Right renal pelvis (tissue), 4 donors: ENCODE measurements around the gene PRKCA. TPM values are rescaled to one million over a fixed set of nuclear protein-coding genes. Genes with fewer than 3 reads are reported as not detected.
"Not testable (repeated sequence)": the region's sequence is repeated elsewhere in the genome, so short reads cannot be mapped to it uniquely, and the experiment has no call there.

ENCODE experiments used
- DNase-seq, 4 donors: peaks; one replicate each; pipeline ENCODE4 v3.0.0-alpha.2; 2013; ENCODE audit warnings: low read depth in 4 of 4, low spot score in 3 of 4, missing footprints in 1 of 4
- polyA plus RNA-seq, 4 donors: library from polyadenylated mRNA; unstranded; fragments of 120-200 nt; gene quantifications; one replicate each; pipeline ENCODE4 v1.2.1, GENCODE V29; 2013; ENCODE audit not compliant: insufficient read length in 4 of 4

PRKCA gene
- polyA plus RNA-seq, 4 donors = 20.9 to 25.9 (median 24.5) TPM

DNA sequence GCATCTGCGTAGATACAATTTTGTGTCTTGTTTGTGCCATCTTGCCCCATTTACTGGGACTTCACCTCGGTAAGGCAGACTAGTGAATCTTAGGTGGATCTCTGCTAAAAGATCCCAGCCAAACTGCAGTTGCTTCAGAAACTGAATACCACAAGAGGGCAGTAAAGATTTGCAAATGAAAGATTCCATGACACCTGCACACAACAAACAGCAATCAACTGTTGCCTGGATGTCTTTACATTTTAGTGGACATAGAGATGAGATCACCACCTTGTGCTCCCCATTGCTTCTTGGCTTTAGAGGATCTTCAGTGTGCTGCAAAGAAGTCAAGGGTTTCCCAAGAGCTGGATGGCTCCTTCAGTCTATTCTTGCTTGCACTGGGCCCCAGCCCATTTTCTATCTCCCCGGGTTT lies 413.3 kb downstream of the PRKCA start:
- DNase-seq = peak in 2 of 4 donors; percentile 40 to 52

DNA sequence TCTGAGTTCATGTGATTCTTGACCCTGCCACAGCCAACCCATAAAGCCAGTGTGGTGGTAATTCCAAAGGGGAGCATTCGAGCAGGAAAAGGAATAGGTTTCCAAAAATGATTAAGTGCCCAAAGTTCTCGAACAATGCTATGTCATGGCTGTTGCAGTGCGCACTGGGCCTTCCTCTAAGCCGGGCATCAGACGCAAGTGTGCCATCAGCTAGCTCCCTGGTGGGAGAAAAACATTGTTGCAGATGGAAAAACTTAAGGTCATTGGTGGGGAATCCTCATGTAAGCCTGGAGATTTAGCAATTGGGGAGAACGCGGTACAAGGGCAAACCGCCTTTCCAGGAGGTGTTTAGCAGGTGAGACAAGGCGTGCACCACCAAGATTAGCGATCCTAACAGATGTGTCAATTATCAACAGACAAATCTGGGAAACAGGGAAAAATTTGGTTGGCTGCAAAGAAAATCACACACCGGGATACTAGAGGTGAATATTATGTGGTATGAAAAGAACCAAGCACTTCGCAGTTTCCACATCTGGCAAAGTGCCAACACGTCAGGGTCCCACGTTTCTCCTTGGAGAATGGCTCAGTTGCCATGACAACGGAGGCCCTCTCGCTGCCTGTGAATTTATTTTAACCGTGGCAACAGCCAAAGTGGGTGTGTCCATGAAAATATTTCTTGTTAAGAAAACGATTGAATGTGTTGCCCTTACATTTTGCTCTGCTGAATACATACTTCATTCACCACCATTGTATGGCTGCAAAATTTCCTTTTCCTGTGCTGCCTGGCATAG lies 414.0 kb downstream of the PRKCA start:
- DNase-seq = peak in 1 of 4 donors; percentile 40

DNA sequence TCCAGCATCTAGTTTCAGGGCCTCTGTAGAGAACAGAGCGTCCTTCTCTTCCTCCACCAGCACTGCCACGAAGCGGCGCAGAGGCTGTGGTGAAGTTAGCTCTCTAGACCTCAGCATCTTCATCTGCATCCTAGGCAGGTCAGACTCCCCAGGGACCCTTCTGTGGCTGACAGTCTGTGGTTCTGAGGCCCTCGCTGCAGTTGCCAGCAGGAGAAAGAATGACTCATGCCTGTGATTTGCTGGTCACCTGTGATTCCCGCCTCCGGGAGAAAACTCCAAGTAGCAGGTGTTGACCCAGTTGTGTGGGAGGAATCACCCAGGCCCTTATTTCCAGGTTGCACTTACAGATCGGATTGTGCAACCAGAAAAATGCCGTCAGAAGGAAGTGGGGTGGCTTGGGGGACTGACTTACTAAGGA lies 415.2 kb downstream of the PRKCA start:
- no peak for DNase-seq

DNA sequence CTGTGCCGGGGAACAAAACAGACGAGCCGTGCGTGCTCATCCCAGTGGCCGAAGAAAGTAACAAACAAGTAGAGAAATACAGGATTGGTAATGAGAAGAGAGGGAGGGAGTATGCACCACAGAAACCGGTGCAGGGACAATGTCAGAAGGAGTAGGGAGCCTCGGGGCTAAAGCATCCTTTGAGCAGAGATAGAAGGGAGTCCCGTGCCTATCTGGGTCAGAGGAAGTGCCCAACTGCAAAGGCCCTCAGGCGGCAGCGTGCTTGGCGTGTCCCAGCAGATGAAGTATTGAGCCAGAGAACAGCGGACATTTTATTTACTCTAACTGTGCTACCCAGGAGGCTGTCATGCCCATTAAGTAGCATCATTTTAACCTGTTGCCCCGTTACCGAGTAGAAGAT lies 417.6 kb downstream of the PRKCA start:
- DNase-seq = no peak

DNA sequence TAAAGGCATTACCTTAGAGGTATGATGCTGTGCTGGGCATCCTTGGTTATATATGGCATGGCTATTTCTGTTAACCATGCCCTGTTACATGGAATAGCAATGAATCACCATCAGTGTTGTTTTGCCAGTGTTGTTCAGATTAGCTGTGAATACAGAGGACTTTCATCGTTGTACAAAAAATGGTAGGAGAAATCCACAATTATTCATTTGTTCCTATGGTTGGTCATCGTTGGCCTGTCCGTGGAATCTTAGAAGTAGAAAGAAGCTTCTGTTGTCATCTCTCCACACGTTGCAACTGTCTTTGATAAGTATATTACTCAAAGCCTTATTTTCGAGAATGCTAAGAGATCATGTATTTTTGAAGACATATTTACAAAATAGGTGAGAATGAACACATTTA lies 418.2 kb downstream of the PRKCA start:
- no peak for DNase-seq

DNA sequence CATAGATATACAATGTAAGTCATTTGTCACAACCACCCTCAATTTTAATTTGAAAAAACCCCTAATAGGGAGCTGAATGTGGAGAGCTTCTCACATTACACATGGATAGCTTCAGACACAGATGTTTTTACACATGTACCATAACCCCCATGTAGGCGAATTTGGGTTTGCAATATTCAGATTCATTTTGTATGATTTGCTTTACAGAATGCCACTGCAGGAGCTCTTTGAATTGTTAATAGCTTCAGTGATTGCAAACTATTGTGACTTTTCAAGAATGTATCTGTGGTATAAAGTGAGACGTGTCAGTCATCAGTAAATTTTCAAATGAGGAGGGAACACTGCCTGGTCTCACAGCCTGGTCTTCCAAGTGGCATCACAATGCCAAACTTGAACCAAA lies 419.9 kb downstream of the PRKCA start:
- no peak for DNase-seq

DNA sequence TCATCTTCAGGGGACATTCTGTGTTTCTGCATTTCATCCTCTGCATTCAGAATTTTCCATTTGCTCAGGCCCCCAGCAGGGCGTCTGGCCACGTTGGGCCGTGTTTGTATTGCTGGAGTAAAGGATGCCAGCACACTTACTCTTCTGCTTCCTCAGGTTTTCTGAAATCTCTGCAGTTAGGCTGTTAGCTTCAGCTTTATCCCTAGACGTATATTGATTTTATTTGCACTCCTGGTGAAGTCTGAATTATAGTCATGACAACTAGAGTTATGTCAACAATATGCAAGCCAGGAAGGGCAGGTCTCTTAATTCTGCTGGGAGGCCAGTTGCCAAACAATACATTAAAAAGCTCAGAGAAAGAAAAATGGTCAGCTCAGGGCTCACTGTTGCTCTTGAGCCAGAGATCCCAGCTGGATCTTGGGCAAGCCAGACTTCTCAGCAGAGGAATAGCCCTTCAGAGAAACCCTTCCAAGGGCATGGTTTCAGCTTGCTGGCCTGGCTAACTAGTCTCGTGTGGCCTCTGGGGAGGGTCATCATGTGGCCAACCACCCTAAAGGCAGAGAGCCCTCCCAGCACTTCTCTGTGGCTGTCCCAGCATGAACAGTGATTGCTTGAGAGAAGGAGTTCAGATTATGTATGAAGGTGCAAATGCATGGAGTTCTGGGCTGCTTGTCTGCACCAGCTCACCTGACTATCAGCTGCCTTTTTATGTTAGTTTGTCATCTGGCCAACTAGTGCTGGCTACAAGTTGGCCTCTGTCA lies 422.3 kb downstream of the PRKCA start:
- peak in 1 of 4 donors; percentile 47 for DNase-seq

DNA sequence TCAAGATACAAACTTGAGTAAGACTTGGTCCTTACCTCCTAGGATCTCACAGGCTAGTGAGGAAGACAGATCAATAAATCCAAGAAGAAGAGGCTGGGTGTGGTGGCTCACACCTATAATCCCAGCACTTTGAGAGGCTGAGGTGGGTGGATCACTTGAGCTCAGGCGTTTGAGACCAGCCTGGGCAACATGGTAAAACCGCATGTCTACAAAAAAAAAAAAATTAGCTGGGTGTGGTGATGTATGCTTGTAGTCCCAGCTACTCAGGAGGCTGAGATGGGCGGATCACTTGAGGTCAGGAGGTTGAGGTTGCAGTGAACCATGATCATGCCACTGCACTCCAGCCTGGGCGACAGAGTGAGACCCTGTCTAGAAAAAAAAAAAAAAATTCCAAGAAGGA lies 423.0 kb downstream of the PRKCA start:
- DNase-seq = not testable (repeated sequence)

DNA sequence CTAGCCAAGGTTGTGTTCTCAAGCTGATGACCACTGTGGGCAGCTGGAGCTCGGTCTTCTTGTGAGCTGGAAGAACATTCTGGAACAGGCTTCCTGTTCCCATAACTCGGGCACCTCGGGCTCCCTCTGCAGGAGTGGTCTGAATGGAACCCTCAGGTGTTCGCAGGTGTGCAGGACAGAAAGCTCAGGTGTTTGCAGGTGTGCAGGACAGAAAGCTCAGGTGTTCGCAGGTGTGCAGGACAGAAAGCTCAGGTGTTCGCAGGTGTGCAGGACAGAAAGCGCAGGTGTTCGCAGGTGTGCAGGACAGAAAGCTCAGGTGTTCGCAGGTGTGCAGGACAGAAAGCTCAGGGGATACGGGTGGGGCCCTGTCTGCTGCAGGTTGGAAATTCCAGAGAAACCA lies 423.5 kb downstream of the PRKCA start:
- no peak for DNase-seq

DNA sequence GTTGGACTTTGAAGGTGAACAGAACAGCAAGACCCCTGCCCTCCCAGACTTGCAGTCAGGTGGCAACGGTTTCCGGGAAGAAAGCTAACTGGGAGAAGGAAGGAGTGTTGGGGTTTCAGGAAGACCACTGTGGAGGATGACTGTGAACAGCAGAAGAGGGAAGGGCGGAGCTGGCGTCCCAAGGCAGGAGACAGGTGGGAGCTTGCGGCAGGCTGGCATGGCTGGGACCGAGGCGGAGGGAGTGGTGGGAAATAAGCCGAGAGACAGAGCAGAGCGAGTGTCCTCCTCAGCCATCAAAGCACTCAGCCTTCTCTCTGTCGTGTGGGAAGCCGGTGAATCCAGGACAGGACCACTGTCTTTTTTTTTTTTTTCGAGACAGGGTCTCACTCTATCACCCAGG lies 424.0 kb downstream of the PRKCA start:
- no peak for DNase-seq

DNA sequence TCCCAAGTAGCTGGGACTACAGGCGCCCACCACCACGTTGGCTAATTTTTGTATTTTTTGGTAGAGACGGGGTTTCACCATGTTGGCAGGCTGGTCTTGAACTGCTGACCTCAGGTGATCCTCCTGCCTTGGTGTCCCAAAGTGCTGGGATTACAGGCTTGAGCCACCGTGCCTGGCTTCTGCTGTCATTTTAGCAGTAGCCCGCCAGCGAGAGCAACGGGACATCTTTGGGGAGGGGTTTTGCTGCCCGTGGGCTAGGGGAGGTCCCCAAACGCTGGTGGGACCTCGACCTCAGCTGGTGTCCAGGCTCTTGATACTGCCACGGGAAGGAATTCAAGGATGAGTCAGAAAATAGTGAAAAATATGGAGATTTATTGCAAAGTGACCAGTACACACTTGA lies 424.4 kb downstream of the PRKCA start:
- no peak for DNase-seq

DNA sequence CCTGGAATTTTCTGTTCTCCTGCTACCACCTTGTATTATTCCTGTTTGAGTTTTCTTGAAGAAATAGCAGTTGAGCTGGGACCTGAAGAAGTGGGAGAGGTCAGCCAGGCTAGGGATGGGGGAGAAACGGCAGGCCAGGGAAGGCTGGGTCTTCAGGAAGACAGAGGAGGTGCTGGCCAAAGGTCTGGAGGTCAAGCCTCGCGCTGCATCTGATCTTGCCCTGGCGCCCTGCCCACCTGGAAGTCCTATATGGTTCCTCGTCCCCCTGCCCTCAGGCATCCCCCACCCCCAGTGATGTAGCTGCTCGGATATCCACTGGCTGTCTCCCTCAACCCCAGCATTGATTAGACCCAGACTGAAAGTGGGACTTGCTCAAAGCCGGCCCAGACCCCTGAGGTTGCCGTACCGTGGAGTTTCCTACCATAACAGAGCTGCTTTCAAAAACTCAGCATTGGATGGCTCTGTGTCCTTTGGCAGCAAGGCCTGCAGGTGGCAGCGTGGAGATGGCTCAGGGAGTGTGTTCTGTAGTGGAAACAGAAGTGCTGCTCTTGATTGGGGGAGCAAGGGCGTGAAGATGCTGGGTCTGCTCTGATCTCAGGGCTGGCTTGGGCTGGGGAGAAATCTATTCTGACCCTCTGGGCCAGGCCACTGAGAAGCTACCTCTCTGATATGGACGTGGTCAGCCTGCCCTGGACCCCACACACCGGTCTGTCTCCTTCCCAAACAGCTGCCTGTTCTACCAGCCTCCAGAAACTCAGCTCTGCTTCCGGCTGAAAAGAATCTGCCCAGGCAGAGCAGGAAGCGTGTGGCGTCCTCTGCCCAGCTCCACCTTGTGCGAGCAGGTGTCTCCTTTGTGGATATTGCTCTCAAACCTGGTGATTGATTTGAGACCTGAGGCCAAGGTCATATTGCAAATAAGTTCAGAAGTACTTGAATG lies 425.5 kb downstream of the PRKCA start:
- DNase-seq = peak in 2 of 4 donors; percentile 40 to 54

DNA sequence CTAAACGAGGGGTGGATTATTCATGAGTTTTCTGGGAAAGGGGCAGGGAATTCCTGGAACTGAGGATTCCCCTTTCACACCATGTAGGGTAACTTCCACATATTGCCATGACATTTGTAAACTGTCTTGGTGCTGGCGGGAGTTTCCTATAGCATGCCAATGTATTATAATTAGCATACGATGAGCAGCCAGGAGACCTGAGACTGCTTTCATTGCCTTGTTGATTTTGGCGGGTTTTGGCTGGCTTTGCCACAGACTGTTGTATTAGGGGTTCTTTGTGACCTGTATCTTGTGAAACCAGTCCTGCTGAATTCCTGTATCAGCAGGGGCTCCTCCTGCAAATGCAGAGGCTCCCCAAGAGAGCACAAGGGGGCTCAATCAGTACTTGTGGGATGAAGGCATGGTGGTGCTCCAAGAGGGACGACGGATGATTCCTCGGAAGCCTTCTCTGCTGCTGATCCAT lies 428.1 kb downstream of the PRKCA start:
- no peak for DNase-seq

DNA sequence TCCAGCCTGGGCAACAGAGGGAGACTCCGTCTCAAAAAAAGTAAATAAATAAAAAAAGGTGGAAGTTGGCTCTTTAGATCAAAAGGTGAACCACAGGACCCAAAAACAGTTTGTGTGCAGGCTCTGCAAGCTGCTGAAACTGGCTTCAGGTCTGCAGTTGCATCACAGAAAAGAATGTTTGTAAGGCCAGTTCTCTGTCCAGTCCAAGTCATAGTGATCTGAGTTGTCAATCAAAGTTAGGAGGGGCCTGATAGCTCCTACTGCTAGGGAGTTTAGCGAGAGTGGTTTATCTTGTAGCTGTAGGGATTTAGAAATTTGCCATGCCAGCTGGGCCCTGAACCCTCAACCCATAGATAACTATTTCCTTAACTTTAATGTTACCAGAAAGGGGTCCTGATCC lies 431.3 kb downstream of the PRKCA start:
- DNase-seq = no peak

DNA sequence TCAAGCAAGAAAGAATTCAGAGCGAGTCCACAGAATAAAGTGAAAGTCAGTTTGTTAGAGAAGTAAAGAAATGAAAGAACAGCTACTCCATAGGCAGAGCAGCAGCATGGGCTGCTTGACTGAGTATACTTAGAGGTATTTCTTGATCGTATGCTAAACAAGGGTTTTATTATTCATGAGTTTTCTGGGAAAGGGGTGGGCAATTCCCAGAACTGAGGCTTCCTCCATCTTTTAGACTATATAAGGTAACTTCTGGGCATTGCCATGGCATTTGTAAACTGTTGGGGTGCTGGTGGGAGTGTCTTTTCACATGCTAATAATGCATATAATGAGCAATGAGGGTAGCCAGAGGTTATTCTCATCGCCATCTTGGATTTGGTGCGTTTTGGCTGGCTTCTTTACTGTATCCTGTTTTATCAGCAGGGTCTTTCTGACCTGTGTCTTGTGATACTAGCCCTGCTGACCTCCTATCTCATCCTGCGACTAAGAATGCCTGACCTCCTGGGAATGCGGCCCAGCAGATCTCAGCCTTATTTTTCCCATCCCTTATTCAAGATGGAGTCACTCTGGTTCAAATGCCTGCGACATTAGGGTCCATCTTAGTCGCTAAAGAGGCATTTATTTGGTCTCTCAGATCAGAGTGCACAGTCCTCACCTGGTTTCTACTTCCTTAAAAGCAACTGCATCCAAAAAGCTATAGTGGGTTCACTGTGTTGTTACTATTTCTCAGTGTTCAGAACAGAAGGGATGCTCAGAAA lies 432.0 kb downstream of the PRKCA start:
- DNase-seq = no peak

DNA sequence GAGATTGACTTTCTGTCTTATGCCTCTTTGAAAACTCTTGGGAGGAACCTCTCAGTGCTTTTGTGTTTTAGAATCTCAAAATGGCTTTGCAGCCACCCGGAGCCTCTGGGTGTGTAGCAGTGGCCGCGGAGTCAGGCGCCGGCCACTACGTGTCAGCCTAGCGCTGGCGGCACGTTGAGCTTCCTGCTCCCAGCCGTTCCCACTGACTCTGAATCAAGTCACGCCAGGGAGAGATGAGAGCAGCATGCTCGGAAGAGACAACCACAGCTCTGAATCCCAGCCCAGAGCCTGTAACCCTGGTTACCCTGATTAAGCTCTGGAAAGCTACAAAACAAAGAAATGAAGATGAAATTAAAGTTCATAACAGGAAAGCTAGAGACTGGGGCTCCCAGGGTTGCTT lies 435.1 kb downstream of the PRKCA start:
- DNase-seq = no peak

DNA sequence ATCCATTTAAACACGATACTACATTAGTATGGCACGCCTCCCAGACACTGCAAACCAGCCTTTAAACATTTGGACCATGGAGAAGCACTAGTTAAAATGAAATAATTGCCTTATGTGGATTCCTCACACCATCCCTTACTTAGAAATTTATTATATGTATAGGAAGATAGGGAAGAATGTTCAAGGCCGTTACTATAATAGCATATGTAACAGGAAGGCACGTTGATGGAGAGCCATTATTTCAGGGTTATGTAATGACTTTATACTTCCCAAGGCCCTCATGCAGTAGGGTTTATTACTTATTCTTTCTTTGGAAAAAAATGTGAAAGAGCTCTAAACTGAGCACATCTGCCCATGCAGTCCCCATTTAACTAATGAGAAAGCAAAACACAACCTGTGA lies 435.9 kb downstream of the PRKCA start:
- no peak for DNase-seq

DNA sequence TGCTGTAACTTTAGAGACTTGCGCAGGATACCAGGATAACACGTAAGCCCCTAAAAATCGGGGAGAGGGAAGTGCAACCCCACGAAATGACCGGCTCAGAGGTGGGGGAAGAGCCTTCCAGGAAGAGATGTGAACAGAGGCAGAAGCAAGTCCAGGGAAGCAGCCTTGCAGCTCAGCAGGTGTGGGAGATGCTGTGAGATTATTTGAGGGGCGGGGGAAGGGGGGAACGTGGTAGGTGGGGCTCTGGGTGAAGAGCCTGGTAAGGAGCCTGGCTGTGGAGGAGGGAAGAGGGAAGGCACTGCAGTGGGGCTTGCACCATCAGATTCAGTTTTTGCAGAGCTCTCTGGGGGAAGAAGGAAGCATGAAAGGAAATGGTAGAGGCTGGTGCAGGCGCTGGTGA lies 437.1 kb downstream of the PRKCA start:
- no peak for DNase-seq

DNA sequence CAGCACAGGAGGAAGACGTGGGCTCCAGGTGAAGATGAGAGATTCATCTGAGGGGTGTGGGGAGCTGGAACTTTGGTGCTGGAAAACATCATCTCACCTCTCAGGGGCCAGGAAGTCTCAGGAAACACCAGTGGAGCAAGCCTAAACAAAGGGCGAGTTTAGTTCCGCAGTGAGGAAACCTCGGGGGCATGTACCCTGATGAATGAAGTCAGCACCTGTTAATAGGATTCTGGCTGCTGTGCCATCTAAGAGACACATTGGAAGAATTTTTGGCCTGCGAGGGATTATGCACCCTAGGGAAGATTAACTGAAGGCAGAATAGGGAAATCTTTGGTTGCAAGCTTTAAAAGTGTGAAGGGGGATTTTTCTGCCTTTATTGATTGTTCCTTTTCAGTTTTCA lies 437.8 kb downstream of the PRKCA start:
- no peak for DNase-seq

DNA sequence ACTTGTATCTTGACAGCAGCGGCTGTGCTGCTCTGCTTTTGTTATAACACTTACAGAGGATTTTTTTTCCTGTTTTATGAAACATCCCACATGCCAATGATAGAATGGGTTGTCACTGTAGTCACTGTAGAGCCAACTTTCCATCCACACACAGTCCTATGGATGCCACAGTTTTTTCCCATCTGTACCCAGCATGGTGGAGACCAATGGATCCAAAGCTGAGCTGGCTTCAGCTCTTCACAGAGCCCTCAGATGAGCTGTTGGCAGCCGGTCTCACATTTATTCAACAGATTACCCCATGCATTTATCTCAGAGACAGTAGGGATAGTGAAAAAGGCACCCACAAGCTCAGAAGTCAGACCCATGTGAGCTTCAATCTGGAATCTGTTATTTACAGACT lies 441.1 kb downstream of the PRKCA start:
- DNase-seq = no peak
